SK-N-SH treated with all-trans-retinoic acid at 6 μM for 48 hours (cell line): Measurements from ENCODE around the gene EBF3.

Experiments
- ATAC-seq: fragments of 200-7000 bp; cut with Tn5 transposase; 3 replicates; pipeline ENCODE4 v1.9.1; 2020; ENCODE audit warnings: mild to moderate bottlenecking, moderate library complexity
- ARNTL ChIP-seq: fragments of 450-650 bp; formaldehyde crosslinking; IDR thresholded peaks from 2 replicates; pipeline ENCODE4 v1.5.0; 2020; ENCODE audit warnings: low read depth, mild to moderate bottlenecking, moderate library complexity, borderline replicate concordance
- BACH2 ChIP-seq: fragments of 250-450 bp; sonication (Bioruptor Pico); IDR thresholded peaks from 2 replicates; pipeline ENCODE4 v1.9.0; 2021; ENCODE audit warnings: mild to moderate bottlenecking, borderline replicate concordance
- CSDC2 ChIP-seq: fragments of 250-450 bp; sonication (Bioruptor Pico); IDR thresholded peaks from 2 replicates; pipeline ENCODE4 v1.5.0; 2020; ENCODE audit warnings: mild to moderate bottlenecking, moderate library complexity
- ESRRG ChIP-seq: fragments of 250-450 bp; sonication (Bioruptor Pico); IDR thresholded peaks from 2 replicates; pipeline ENCODE4 v1.6.1; 2021; ENCODE audit warnings: mild to moderate bottlenecking
- GLIS3 ChIP-seq: fragments of 250-450 bp; sonication (Bioruptor Pico); IDR thresholded peaks from 2 replicates; pipeline ENCODE4 v1.5.0; 2020; ENCODE audit warnings: mild to moderate bottlenecking, moderate library complexity
- ISL1 ChIP-seq: fragments of 250-450 bp; sonication (Bioruptor Pico); IDR thresholded peaks from 2 replicates; pipeline ENCODE4 v2.1.2; 2022; ENCODE audit warnings: mild to moderate bottlenecking, moderate library complexity
- OSR1 ChIP-seq: fragments of 250-450 bp; sonication (Bioruptor Pico); IDR thresholded peaks from 2 replicates; pipeline ENCODE4 v1.8.0; 2022; ENCODE audit warnings: moderate library complexity, mild to moderate bottlenecking, inconsistent platforms
- PATZ1 ChIP-seq: fragments of 250-450 bp; sonication (Bioruptor Pico); IDR thresholded peaks from 2 replicates; pipeline ENCODE4 v1.8.0; 2020; ENCODE audit warnings: mild to moderate bottlenecking, moderate library complexity, borderline replicate concordance
- POU6F1 ChIP-seq: fragments of 250-450 bp; sonication (Bioruptor Pico); IDR thresholded peaks from 2 replicates; pipeline ENCODE4 v1.8.0; 2021; ENCODE audit warnings: low read depth, mild to moderate bottlenecking, moderate library complexity, borderline replicate concordance
- PPARA ChIP-seq: fragments of 250-450 bp; sonication (Bioruptor Pico); IDR thresholded peaks from 2 replicates; pipeline ENCODE4 v1.5.0; 2020; ENCODE audit warnings: mild to moderate bottlenecking, borderline replicate concordance
- RARB ChIP-seq: fragments of 250-450 bp; sonication (Bioruptor Pico); IDR thresholded peaks from 2 replicates; pipeline ENCODE4 v1.8.0; 2021; ENCODE audit warnings: mild to moderate bottlenecking, moderate library complexity
- SNAI2 ChIP-seq: fragments of 250-450 bp; sonication (Bioruptor Pico); IDR thresholded peaks from 2 replicates; pipeline ENCODE4 v1.5.0; 2020; ENCODE audit warnings: mild to moderate bottlenecking, moderate library complexity
- TCF4 ChIP-seq: fragments of 250-450 bp; sonication (Bioruptor Pico); IDR thresholded peaks from 2 replicates; pipeline ENCODE4 v1.8.0; 2021; ENCODE audit warnings: mild to moderate bottlenecking, moderate library complexity, borderline replicate concordance
- TOX ChIP-seq: fragments of 250-450 bp; sonication (Bioruptor Pico); IDR thresholded peaks from 2 replicates; pipeline ENCODE4 v1.8.0; 2021; ENCODE audit warnings: mild to moderate bottlenecking, moderate library complexity, borderline replicate concordance
- ZC3H10 ChIP-seq: fragments of 250-450 bp; sonication (Bioruptor Pico); IDR thresholded peaks from 2 replicates; pipeline ENCODE4 v1.5.1; 2021; ENCODE audit warnings: mild to moderate bottlenecking, moderate library complexity
- ZFP3 ChIP-seq: fragments of 250-450 bp; sonication (Bioruptor Pico); IDR thresholded peaks from 2 replicates; pipeline ENCODE4 v1.5.0; 2020; ENCODE audit warnings: mild to moderate bottlenecking, moderate library complexity
- ZNF565 ChIP-seq: fragments of 450-650 bp; formaldehyde crosslinking; conservative IDR thresholded peaks from 2 replicates; pipeline ENCODE4 v1.5.0; 2020; ENCODE audit warnings: low read depth, mild to moderate bottlenecking, moderate library complexity
- ZNF70 ChIP-seq: fragments of 450-650 bp; formaldehyde crosslinking; IDR thresholded peaks from 2 replicates; pipeline ENCODE4 v1.5.0; 2020; ENCODE audit warnings: mild to moderate bottlenecking, moderate library complexity
- ZNF8 ChIP-seq: fragments of 450-650 bp; formaldehyde crosslinking; IDR thresholded peaks from 2 replicates; pipeline ENCODE4 v1.5.0; 2020; ENCODE audit warnings: mild to moderate bottlenecking, moderate library complexity

Gene EBF3

GRCh38 chr10:129887986-129888783 is 75.9 kb downstream of the EBF3 start:
- TF ChIP-seq GLIS3 (CRISPR knock-in tag) (no peak), SNAI2 (no peak), TCF4 (CRISPR knock-in tag) (no peak), OSR1 (CRISPR knock-in tag) (no peak)
- ATAC-seq = no peak

DNA sequence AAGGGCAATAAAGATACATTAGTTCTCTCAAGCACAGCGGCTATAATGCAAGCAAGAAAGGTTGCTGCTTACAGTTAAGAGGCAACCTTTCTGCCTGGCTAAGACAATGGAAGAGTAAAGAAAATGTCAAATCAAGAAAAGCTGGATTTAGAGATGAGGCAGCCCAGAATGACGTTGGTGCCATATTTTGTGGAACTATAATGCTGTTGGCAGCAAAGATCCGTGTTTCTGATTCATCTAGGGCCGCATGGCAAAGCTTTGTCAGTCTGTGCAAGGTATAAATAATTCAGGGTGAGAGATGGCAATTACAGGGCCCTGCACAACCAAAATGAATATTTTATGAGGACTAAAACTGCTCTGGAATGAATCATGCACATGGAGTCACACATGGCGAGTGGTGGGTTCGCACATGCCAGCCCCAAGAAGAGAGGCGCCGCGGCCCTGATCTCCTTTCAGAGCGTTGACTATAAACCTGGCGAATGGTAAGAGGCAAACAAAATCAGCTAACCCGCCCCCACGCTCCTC is 76.6 kb downstream of the EBF3 start:
- ATAC-seq = no peak
- no peak for TF ChIP-seq OSR1 (CRISPR knock-in tag)
- TF ChIP-seq ZNF70 = no peak
- no peak for TF ChIP-seq ZFP3 (CRISPR knock-in tag)
- TF ChIP-seq ARNTL = no peak
- TF ChIP-seq PATZ1 = no peak
- TF ChIP-seq TCF4 (CRISPR knock-in tag) = no peak

DNA sequence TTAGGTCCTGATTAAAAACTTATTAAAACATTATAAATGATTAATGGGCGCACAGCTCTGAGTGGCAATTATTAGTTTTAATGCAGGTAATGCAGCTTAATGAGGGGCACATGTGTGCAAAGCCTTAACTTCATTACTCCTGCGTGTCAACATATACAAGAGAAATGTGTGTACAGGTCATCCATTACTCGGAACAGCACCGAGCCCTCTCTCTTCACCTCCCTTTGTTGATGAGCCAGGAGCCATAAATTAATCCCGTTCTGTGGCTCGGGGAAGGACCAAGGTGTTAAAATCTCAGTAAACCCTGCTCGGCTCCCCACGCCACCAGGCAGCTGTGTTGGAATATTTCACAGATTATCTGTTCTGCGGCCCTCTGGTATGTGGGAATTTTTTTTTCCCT is 77.8 kb downstream of the EBF3 start:
- TF ChIP-seq ESRRG (CRISPR knock-in tag) (no peak), ISL1 (CRISPR knock-in tag) (no peak), POU6F1 (no peak), ZC3H10 (CRISPR knock-in tag) (no peak), PATZ1 (no peak), BACH2 (CRISPR knock-in tag) (no peak), TCF4 (CRISPR knock-in tag) (no peak)
- no peak for ATAC-seq

GRCh38 chr10:129885526-129885925 is 78.5 kb downstream of the EBF3 start:
- ATAC-seq = no peak
- TF ChIP-seq ZNF8 (CRISPR knock-in tag) = no peak
- no peak for TF ChIP-seq ZC3H10 (CRISPR knock-in tag)
- TF ChIP-seq PPARA = no peak
- no peak for TF ChIP-seq POU6F1
- TF ChIP-seq CSDC2 (CRISPR knock-in tag) = no peak
- no peak for TF ChIP-seq PATZ1
- TF ChIP-seq ZNF565 (CRISPR knock-in tag) = no peak
- TF ChIP-seq RARB (CRISPR knock-in tag) = no peak
- no peak for TF ChIP-seq TOX (CRISPR knock-in tag)
